GM18858 (cell line): ENCODE data around the gene NAGS.
"Not testable (repeated sequence)": the region's sequence is repeated elsewhere in the genome, so short reads cannot be mapped to it uniquely, and the experiment has no call there.

Experiments used
- ATAC-seq: cut with Tn5 transposase; IDR thresholded peaks from one replicate; pipeline ENCODE4 v1.9.1; 2021; ENCODE audit not compliant: unreplicated experiment

Gene NAGS

DNA sequence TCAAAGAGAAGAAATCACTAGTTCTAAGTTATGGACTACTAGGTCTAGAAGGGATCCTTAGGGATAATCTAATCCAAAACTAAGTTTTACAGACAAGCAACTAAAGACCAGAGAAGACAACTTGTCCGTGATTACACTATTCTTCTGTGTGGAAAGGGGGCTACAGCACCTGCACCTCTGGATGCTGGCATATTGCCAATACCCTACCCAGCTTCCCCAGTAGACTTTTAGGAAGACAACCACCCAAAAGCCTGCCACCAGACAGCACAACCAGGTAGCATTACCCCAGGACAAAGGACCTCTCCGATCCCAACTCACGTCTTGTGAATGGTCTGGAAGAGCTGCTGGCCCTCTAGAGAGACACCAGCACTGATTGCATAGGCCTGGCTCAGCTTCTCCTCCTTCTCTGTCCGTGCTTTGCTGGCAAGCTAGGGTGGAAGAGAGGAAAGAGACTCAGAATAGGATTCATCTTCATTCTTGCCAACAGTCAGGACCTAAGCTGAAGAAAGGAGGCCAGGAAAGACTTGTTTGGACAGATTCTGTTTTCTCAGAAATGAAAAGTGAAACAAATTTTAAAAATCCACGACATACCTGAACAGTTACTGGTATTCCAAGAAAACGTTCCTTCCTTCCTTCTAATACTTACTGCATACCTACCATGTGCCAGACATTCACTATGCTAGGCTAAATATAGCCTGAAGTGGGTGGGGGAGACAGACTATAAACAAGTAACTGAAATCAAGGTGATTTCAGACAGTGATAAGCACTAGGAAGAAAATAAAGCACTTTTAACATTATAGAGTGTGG is 35.6 kb downstream of the NAGS start:
- ATAC-seq = no peak

- ATAC-seq = no peak
These were observed 38.9 kb downstream of the NAGS start for GRCh38 chr17:44043272-44043696.

GRCh38 chr17:44044071-44044470 is 39.6 kb downstream of the NAGS start:
- no peak for ATAC-seq

GRCh38 chr17:44045486-44045885 is 41.1 kb downstream of the NAGS start:
- no peak for ATAC-seq

DNA sequence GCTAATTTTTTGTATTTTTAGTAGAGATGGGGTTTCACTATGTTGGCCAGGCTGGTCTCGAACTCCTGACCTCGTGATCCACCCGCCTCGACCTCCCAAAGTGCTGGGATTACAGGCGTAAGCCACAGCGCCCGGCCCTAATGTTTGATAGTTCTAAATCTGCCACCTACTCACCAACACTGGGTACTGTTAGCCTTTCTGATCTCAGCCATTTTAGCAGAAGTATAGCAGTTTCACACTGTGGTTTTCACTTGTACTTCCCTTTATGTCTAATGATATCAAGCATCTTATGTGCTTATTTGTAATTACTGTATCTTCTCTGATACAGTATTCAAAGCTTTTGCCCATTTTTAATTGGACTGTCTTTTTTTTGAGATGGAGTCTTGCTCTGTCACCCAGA is 42.5 kb downstream of the NAGS start:
- not testable (repeated sequence) for ATAC-seq

- no peak for ATAC-seq
These were observed 45.1 kb downstream of the NAGS start for GRCh38 chr17:44049294-44050060.

DNA sequence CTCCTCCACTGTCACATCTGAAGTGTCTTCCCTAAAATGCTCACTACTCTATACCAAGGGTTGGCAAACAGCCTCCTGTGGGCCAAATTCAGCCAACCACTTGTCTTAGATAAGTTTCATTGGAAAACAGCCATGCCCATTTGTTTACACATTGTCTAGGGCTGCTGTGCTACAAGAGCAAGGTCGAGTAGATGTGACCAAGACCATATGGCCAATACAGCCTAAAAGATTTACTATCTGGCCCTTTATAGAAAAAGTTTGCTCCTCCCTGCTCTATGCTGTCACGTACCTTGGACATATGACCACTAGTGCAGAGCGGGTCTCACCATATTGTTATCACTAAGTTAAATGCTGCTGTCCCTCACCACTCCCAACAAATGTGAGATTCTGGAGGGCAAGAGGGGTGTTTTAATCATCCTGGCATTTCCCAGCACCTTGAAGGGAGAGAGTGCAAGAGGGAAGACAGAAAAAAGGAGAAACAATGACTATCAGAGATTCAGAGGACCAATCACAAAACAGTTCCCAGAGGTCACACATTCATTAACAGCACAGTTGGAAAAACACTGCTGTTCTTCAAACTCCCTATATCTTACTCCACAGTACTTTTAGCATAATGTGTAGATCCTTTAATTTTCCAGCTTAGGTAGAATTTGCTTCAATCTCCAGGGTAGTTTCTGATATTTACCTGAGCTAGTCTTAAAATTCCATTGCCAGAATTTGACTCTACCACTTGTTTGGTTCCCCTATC is 48.9 kb downstream of the NAGS start:
- no peak for ATAC-seq
